Inflammatory macrophage treated with lipopolysaccharide for 4 hours (primary cell): Measurements from ENCODE around the gene CS.
"Not testable (repeated sequence)": the region's sequence is repeated elsewhere in the genome, so short reads cannot be mapped to it uniquely, and the experiment has no call there.

Experiments used
- DNase-seq: peaks from one replicate; pipeline ENCODE4 v3.0.0-alpha.2; 2020

The CS gene

DNA sequence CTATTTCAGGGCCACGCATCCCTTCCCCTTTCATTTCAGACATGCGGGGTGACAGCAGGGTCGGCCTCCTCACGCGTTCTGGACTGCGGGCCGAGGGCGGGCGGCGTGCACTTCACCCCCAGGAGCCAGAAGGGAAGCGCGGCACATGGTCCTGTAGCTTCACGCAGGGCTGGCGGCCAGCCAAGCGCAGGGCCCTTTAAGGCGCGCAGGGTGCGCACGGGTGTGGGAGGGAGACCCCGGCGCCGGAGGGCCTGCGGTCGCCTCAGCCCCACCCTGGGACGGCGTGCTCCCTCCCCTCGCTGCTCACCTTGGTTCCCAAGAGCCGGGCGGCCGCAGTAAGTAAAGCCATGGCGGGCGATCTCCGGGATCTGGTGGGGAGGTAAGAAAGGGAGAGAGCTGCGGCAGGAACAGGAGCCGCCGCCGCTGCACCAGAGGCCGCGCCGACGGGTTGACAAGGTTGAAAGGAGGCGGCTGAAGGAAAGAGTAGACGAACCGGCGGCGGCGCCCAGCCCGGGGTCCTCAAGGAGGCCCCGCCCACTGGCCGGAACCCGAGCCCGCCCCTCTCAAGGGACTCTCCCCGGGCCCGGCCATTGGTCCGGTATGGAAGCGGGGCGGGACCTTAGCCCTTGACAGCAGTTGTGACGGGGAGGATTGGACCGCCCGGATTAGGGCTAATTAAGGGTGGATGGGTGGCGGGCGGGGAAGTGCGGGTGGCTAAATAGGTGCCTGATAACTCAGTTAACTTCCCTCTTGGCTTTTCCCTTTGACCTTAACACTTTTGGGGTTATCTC, at the start of gene CS:
Gene CS, minus strand, starts transcription at position 478 of the 791 bp plus-strand sequence. Its CDS starts 129 bp downstream, at position 349.
- DNase-seq, result peak; percentile 99

DNA sequence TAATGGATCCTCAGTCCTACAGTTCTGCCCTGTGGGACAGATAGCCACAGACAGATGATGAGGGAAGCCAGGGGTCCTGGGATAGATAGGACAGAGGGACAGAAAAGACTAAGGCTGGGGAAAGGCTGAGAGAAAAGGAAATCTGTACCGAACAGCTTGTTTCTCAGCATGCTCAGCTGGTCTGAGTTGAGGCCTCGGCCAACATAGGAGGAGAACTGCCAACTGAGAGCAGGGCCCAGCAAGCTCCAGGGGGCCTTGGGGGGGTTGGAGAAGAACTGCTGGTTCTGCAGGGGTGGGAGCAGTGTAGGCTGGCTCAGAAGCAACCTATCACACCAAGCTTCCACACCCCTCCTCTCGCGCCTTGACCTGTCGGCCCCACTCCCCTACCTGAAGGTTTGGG, 48.6 kb upstream of the CS start:
- DNase-seq, result no peak

DNA sequence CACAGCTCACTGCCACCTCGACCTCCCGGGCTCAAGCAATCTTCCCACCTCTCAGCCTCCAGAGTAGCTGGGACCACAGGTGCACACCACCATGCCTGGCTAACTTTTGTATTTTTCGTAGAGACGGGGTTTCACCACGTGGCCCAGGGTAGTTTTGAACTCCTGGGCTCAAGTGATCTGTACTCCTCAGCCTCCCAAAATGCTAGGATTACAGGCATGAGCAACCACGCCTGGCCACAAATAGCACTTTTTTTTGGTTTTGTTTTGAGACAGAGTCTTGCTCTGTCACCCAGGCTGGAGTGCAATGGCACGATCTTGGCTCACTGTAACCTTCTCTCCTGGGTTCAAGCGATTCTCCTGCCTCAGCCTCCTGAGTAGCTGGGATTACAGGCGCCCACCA, 47.1 kb upstream of the CS start:
- DNase-seq, result not testable (repeated sequence)

DNA sequence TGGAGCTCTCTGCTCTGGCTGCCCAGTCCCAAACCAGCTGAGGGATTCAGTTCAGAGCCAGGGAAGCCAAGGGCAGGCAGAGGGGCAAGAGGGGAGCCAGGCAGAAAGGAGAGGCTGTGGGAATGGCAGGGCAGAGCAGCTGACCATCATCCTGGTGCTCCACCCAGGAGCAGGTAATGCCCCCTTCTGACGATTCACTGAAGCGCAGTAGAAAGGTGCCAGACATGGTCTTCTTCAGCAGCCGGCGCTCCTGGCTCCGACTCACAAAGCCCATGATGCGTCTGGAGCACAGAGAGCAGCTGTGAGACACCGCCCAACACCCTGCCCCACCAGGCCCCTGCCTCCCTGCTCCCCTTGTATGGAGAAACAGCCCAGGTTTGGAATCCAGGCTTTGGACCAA, 46.5 kb upstream of the CS start:
- no peak for DNase-seq

DNA sequence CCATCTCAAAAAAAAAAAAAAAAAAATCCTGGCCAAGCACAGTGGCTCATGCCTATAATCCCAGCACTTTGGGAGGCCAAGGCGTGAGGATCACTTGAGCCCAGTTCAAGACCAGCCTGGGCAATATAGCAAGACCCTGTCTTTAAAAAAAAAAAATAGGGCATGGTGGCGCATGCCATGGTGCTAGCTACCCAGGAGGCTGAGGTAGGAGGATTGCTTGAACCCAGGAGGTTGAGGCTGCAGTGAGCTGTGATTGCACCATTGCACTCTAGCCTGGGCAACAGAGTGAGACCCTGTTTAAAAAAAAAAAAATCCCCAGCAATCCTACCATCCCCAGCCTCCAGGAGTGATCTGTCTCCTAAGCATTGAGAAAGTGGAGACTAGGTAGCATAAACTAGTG, 42.2 kb upstream of the CS start:
- DNase-seq, result not testable (repeated sequence)

DNA sequence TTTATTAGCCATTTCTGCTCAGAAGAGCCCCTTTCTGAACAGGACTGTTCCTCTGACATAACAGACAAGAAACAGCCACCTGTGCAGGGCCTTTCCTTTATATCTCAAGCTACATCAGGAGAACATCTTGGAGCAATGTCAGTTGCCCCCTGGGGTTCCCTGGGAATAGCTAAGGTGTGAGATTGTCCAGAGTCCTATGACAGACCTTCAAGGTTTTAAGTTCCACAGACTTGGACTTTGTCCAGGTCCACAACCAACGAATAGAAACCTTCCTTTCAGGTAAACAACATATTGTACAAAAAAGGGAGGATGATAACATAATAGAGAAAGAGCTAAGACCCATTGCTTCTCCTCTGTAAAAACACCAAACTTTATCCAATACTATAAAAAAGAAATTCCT, 41.5 kb upstream of the CS start:
- DNase-seq, result no peak

DNA sequence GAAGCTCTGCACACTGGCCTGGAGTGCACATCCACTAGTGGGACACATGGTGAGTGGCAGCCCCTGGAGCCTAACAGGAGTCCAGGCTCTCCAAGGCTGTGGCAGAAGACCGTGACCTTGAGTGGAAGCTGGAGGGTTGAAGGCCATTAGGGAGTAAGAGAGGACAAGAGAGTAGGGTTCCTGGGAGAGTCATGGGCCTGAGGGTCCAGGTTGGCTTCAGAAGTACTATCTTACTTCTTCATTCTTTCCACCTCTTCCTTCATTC, 39.0 kb upstream of the CS start:
- DNase-seq, result no peak

DNA sequence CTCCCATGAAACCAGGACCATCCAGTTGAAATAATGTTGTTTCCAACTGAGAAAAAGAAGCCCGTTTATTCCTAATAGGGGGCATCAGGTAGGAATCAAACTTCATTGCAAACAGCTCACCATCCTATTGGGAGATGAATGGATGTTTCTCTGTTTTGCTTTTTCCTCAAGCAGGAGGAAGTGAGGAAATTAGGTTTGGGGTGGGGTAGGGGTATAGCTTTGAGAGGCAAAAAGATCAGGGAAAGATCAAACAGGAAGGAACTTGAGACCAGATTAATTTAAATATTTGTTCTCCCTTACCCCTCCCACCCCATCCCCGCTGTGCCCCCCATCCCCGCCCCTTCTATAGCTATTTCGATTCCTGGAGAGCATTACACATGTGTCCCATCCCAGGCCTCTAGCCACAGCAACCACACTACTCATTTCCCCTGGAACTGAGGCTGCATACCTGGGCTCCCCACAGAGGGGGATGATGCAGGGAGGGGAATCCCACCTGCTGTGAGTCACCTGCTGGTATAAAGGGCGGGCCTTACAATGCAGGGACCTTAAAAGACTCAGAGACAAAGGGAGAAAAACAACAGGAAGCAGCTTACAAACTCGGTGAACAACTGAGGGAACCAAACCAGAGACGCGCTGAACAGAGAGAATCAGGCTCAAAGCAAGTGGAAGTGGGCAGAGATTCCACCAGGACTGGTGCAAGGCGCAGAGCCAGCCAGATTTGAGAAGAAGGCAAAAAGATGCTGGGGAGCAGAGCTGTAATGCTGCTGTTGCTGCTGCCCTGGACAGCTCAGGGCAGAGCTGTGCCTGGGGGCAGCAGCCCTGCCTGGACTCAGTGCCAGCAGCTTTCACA, 38.4 kb upstream of the CS start, which contains the start of gene IL23A:
Gene IL23A, plus strand, starts transcription at position 577 of the 850 bp plus-strand sequence. Its CDS starts 161 bp downstream, at position 738.
- DNase-seq, result peak; percentile 72

DNA sequence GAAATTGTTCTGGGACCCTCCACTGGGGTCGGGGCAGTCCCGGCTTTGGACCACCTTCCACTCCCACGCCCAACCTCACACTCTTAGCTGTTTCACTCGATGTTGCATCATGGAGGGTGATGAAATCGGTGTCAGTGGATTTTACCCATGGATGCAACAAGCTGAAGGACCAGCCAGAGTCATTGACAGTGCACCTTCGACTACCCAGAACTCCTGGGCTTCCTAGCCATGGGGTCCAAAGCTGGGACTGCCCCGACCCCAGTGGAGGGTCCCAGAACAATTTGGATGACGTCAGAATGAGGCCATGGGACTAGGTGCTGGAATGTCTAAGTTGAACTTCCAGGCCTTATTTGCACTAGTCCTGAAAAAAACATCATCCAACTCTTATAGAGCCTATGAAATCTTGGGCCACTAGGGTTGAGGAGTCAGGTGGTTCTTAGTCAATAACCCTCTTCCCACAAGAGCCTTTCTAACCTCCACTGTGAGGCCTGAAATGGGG, 37.7 kb upstream of the CS start:
- peak; percentile 92 for DNase-seq

DNA sequence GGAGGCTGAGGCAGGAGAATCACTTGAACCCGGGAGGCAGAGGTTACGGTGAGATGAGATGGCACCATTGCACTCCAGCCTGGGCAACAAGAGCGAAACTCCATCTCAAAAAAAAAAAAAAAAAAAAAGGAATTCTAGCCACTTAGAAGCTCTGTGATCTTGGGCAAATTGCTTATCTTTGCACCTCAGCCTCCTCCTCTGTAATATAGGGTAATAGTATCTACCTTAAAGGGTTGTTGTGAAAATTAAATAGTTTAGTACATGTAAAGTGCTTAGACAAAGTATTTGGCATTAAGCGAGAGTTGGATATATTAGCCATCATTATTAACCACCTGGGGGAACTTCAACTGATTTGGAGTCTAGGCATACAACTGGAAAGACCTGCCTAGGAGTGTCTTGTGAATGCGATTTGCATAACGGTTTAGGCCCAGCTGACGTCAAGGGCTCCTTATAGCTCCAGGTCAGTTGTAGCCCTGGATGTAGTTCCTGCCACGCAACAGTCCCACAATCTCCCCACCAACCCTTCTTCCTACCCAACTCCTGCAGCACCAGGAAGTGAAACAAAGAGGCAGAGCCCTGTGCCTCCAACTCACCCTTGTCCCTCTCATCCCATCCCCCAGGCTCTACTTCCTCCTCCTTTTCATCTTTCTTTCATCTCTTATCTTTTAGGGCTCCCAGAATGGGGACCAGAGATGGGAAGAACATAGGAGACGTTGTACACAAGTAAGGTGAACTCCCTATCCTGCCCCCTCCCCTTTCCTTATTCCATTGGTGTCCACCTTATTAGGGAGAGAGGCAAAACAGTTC, 36.4 kb upstream of the CS start:
- DNase-seq, result peak; percentile 98

DNA sequence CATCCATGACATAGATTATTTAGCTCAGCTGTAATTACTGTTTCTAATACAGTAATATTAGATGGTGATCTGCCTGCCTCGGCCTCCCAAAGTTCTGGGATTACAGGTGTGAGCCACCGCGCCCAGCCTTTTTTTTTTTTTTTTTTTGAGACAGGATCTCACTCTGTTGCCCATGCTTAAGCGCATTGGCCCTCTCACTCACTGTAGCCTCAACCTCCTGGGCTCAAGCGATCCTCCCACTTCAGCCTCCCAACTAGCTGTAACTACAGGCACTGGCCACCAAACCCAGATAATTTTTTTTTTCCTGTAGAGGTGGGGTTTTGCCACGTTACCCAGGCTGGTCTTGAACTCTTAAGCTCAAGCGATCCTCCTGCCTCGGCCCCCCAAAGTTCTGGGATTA, 35.4 kb upstream of the CS start:
- not testable (repeated sequence) for DNase-seq

DNA sequence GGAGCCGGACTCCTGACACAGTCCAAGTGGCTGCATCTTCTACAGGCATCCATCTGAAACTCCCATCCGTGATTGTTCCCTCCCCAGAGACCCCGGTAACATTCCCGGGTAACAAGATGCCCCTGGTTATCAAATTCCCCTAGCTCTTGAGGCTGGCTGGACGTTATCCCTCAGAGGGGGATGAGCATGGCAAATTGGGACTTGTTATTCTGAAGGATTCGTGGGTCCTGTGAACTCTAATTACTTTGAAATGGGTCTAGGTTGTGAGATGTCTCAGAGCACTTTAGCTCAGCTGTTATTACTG, 34.3 kb upstream of the CS start:
- no peak for DNase-seq

DNA sequence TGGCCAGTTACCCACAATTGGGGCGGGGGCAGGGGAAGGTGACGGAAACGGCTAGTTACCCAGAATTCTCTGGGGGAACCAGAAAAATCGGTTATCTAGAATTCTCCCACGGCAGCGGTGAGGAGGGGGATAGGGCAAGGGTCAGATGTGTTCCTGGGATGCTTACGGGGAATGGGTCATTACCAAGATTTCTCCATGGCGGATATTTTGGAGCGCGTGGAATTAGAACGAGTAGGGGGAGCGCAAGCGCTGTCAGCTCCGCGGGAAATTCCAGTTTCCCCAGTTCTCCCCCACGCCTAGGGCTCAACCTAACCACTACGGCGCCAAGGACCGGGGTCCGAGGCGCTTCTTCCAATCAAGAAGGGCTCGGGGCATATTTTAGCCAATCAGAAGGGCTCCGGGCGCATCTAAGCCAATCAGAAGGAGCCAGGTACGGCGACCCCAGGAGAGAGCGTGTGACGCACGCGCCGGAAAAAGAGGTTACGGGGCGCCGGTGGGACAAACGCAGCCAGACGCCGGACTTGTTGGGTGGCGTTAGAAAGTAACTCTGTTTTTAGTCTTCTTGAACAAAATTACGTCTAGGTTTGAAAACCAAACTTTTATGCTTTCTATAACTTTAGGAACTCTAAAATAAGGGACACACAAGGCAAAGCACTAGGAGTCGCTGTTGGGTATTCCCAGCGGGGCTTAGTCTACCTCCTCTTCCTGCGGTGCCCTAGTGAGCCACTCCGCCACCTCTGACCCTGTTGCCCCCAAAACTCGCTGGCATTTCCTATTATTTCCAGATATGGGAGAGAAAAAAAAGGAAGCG, 33.8 kb upstream of the CS start, which contains the start of gene PAN2:
Gene PAN2, minus strand, starts transcription at position 322 of the 811 bp plus-strand sequence. CDS start 906 bp downstream, outside the sequence.
- peak; percentile 99 for DNase-seq

DNA sequence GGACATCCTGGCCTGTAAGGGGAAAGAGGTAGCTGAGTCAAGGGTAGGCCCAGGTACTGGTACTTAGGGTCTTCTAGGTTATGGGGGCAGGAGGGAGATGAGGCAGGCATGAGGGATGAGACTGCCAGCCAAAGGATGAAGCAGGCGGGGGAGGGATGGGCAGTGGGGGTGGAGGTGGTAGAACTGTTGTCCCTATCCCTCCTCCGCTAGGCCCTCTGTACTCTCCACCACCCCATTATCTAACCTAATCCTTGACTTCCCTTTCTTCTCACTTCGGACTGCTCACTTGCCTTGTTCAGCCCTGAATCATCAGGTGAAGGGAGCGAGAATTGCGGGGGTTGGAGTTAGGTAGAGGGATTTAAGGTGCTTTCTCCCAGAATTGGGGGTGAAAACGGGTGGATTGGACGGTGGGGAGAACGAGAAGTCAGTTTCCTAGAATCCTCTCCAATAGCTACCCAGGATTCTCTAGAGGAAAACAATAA, 33.1 kb upstream of the CS start:
- no peak for DNase-seq

DNA sequence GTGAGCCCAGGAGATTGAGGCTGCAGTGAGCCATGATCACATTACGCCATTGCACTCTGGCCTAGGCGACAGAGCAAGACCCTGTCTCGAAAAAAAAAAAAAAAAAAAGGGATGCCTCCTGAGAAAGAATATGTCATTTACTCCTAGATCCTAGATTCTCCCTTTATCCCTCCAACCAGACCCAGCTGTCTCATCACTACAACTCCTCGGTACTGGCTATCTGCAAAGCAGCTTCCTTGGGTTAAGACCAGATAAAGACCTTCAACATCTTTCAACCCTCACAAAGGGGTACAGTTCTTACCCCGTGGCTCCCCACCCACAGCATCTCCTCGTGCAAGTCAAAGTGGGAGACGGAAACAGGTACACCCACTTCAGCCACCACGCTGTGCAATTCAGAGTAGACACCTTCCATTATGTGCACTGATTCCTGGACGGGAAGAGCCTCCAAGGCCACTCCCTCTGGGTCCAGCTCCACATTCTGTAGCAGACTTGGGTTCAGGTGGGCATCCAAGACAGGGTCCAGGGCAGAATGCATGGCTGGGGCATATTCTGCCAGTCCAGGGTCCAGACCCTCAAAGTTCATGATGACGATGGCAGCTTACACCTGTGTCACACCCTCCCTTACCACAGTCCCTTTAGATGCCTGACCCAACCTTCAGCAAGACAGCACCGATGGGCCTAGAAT, 32.5 kb upstream of the CS start:
- DNase-seq, result no peak

DNA sequence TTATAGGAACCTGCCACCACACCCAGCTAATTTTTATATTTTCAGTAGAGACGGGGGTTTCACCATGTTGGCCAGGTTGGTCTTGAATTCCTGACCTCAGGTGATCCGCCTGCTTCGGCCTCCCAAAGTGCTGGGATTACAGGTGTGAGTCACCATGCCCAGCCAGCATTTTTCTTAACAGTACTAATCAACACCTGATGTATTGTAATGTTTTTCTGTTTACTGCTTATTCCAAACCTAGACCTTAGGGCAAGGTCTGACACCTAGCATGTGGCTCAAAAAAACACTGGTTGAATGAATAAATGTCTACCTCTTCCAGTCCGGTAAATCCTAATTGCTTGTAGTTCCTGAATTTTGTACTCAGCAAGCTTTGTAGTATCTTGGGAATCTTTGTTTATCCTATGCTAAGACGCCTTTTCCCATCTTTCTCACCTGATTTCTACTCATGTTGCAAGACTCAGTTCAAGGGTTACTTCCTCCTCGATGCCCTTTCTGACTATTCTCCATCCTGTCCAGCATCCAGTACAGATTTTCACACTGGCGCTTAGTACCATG, 30.9 kb upstream of the CS start:
- no peak for DNase-seq

DNA sequence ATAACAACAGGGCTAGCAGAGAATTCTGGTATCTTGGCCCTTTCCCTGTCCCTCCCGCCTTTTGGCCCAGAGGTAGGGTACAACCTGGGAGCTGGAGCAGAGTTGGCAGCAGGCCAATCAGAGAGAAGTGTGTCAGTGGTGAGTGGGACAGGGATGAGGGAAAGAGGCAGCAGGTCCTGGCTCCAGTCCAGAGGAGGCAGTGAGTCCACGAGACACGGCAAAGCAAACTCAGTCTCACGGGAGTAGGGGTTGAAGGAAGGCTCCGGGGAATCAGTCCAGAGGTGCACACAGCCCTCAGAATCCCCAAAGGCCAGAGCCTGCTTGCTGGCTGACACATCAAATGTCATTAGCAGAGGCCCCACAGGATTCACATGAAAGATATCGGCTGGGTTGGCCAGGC, 26.4 kb upstream of the CS start:
- no peak for DNase-seq

DNA sequence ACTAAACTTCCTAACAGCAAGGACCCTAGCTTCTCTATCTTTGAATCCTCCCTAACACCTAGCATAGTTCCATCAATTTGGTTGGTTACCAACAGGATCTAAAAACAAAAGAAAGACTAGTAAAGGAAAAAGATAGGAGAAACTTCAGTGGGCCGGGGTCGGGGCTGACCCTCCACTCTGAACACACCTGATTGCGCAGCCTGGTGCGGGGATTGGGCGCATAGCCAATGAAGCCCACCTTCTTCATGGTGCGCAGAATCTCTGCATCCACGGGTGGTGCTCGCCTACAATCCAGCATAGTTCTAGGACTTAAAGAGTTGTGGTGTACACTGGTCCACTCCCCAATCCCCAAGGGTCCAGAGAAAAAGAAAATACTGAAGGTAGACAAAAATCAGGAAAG, 26.0 kb upstream of the CS start:
- no peak for DNase-seq

DNA sequence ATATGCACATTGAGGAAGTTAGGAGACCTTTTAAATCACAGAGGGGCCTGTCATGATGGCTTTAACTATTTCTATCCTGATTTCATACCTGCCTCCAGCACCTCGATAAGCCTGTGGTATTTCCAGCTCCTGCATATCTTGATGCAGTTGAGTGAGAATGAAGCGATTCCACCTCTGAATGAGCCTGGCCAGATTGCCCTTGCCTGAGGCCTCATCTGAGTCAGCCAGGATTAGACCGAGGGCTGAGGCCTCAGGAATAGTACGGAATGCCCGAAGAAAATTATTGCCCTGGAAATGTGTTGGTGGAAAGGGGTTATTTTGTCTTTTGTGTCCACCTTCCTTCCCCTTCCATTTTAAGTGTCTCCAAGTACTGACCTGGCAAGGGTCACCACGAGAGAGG, 24.1 kb upstream of the CS start:
- no peak for DNase-seq

DNA sequence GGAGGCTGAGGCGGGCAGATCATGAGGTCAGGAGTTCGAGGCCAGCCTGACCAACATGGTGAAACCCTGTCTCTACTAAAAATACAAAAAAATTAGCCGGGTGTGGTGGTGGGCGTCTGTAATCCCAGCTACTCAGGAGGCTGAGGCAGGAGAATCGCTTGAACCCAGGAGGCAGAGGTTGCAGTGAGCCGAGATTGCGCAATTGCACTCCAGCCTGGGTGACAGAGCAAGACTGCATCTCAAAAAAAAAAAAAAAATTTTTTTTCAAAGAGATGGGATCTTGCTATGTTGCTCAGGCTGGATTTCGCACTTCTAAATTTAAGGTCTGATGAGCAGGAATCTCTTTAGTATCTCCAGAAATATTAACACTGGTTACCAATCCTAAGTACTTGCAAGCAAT, 21.5 kb upstream of the CS start:
- not testable (repeated sequence) for DNase-seq

DNA sequence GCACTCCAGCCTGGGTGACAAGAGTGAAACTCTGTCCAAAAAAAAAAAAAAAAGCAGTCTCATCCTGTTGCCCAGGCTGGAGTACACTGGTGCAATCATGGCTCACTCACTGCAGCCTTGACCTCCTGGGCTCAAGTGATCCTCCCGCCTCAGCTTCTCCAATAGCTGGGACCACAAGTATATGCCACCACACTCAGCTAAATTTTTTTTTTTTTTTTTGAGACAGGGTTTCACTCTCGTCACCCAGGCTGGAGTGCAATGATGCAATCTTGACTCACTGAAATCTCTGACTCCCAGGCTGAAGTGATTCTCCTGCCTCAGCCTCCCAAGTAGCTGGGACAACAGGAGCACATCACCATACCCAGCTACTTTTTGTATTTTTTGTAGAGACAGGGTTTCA, 20.9 kb upstream of the CS start:
- DNase-seq, result peak; percentile 88
